GM18519 (cell line): ENCODE results near the gene GRID1.
"Not testable (repeated sequence)": the region's sequence is repeated elsewhere in the genome, so short reads cannot be mapped to it uniquely, and the experiment has no call there.

Experiments
- ATAC-seq: cut with Tn5 transposase; IDR thresholded peaks from one replicate; pipeline ENCODE4 v1.9.1; 2021; ENCODE audit warnings: mild to moderate bottlenecking, moderate library complexity; ENCODE audit not compliant: unreplicated experiment, low FRiP score

The GRID1 gene

GRCh38 chr10:86178401-86179152, 188.0 kb downstream of the GRID1 start:
- ATAC-seq: no peak

GRCh38 chr10:86177537-86178155, 188.9 kb downstream of the GRID1 start:
- no peak for ATAC-seq

- no peak for ATAC-seq
Observed at GRCh38 chr10:86176850-86177536, 189.6 kb downstream of the GRID1 start.

GRCh38 chr10:86175476-86175875, 191.1 kb downstream of the GRID1 start:
- ATAC-seq: not testable (repeated sequence)

GRCh38 chr10:86172301-86172700, 194.3 kb downstream of the GRID1 start:
- no peak for ATAC-seq

GRCh38 chr10:86170255-86171108, 196.1 kb downstream of the GRID1 start:
- peak; percentile 53 for ATAC-seq

- no peak for ATAC-seq
Observed at GRCh38 chr10:86169506-86170254, 196.9 kb downstream of the GRID1 start.

- no peak for ATAC-seq
Observed at GRCh38 chr10:86169066-86169465, 197.5 kb downstream of the GRID1 start.

GRCh38 chr10:86168256-86168655, 198.3 kb downstream of the GRID1 start:
- no peak for ATAC-seq

- ATAC-seq: no peak
Observed at GRCh38 chr10:86167762-86168128, 198.8 kb downstream of the GRID1 start.

- no peak for ATAC-seq
Observed at GRCh38 chr10:86167121-86167761, 199.4 kb downstream of the GRID1 start.

- no peak for ATAC-seq
Observed at GRCh38 chr10:86165666-86166065, 200.9 kb downstream of the GRID1 start.

GRCh38 chr10:86164960-86165630, 201.5 kb downstream of the GRID1 start:
- ATAC-seq: no peak

GRCh38 chr10:86164174-86164774, 202.3 kb downstream of the GRID1 start:
- no peak for ATAC-seq

- no peak for ATAC-seq
Observed at GRCh38 chr10:86163522-86164173, 202.9 kb downstream of the GRID1 start.

GRCh38 chr10:86162696-86163400, 203.7 kb downstream of the GRID1 start:
- no peak for ATAC-seq

GRCh38 chr10:86162036-86162435, 204.6 kb downstream of the GRID1 start:
- no peak for ATAC-seq
